Kidney (tissue), 22 donors: ENCODE data around the gene C8G. TPM values are rescaled to one million over a fixed set of nuclear protein-coding genes. Genes with fewer than 3 reads are reported as not detected.

Source experiments
- DNase-seq, 5 donors: peaks; one replicate each; pipeline ENCODE4 v3.0.0-alpha.2; 2013 to 2020
- FAIRE-seq: peaks from 2 replicates; lab custom pipeline; 2012; peaks lifted over from hg19 to GRCh38; lab: Jason Lieb, UNC
- H3K27ac ChIP-seq, 2 donors: one replicate each; pipeline ENCODE4 v1.7.0; 2013; ENCODE audit warnings: low read depth in 2 of 2, low read length in 2 of 2, inconsistent platforms in 1 of 2
- H3K27me3 ChIP-seq: one replicate; pipeline ENCODE4 v1.7.1; 2013; ENCODE audit warnings: low read length, inconsistent platforms; ENCODE audit not compliant: control insufficient read depth, insufficient read depth
- H3K36me3 ChIP-seq, 3 donors: one replicate each; pipeline versions ENCODE4 v1.7.0 to v1.7.1; 2013; ENCODE audit warnings: low read length in 3 of 3, control low read depth in 1 of 3, inconsistent platforms in 1 of 3; ENCODE audit not compliant: insufficient read depth in 3 of 3, control insufficient read depth in 2 of 3
- H3K4me1 ChIP-seq, 3 donors: one replicate each; pipeline versions ENCODE4 v1.7.0 to v1.7.1; 2013; ENCODE audit warnings: low read length in 3 of 3, inconsistent platforms in 1 of 3, low read depth in 1 of 3; ENCODE audit not compliant: control insufficient read depth in 2 of 3, insufficient read depth in 2 of 3
- H3K4me3 ChIP-seq, 3 donors: one replicate each; pipeline versions ENCODE4 v1.7.0 to v1.8.1; 2013; ENCODE audit warnings: low read length in 3 of 3, control low read depth in 1 of 3, inconsistent platforms in 1 of 3
- H3K9ac ChIP-seq, 3 donors: one replicate each; pipeline versions ENCODE4 v1.7.0 to v1.7.1; 2013; ENCODE audit warnings: low read length in 3 of 3, control low read depth in 1 of 3, inconsistent platforms in 1 of 3
- H3K9me3 ChIP-seq, 3 donors: one replicate each; pipeline versions ENCODE4 v1.7.0 to v1.7.1; 2013; ENCODE audit warnings: low read length in 3 of 3, control low read depth in 1 of 3, inconsistent platforms in 1 of 3; ENCODE audit not compliant: control insufficient read depth in 2 of 3, insufficient read depth in 1 of 3
- CTCF ChIP-seq: IDR thresholded peaks from 3 replicates; pipeline ENCODE4 v1.5.1; 2012; ENCODE audit warnings: mild to moderate bottlenecking, moderate library complexity, borderline replicate concordance; ENCODE audit not compliant: insufficient read depth; ENCODE audit errors: extremely low read depth
- intact Hi-C: fragments of 100-400 bp; cut with DNase I; formaldehyde crosslinking; loops from one replicate; pipeline ENCODE4 v1.11.1; 2022
- long read RNA-seq, 10 donors: library from polyadenylated mRNA in 1 of 10; unstranded in 1 of 10; transcript quantifications; one replicate each; pipeline ENCODE4 v2.0.0 and lab custom pipeline, GENCODE V29; 2021 to 2026
- polyA plus RNA-seq: library from polyadenylated mRNA; stranded (reverse); fragments of 350-450 nt; fragmentation: Illumina TruSeq; extraction: RNeasy Lipid Tissue Mini Kit (QIAGEN cat#74804); gene quantifications from one replicate; pipeline ENCODE4 v1.2.3, GENCODE V29; 2014; ENCODE audit warnings: low read depth, low replicate concordance; ENCODE audit not compliant: insufficient read depth
- total RNA-seq: library from RNA; stranded (reverse); fragmentation: NEBNext Ultra II Directional; extraction: Animal tissue kit (Norgen Biotek cat#: 25700); gene quantifications from one replicate; pipeline ENCODE4 v1.2.1, GENCODE V29; 2021
- donor health status: control.
- donor health status: control.
- donor health status: control.
- donor health status: control.
- donor health status: control.
- donor health status: DM: yes; HTN: yes; CAD: no.
- donor health status: Normal renal cell carcinoma (clear cell type).

The C8G gene
- total RNA-seq (1.9 TPM), polyA plus RNA-seq (2.1 TPM)
- long read RNA-seq, donor 1, result 0 reads
- long read RNA-seq, donor 2, partial matches to known transcripts, result 0 of 1 reads
- long read RNA-seq, donor 2, other reads (novel, unspliced or antisense), result 0 of 1 reads
- long read RNA-seq, donor 3, result 0 reads
- long read RNA-seq, donor 4, result 0 reads
- long read RNA-seq, donor 5, result 0 reads
- long read RNA-seq, donor 6, partial matches to known transcripts, result 0 of 1 reads
- long read RNA-seq, donor 6, other reads (novel, unspliced or antisense), result 0 of 1 reads
- long read RNA-seq, donor 7, partial matches to known transcripts, result 1 of 2 reads
- long read RNA-seq, donor 7, other reads (novel, unspliced or antisense), result 1 of 2 reads
- long read RNA-seq, donor 8, result 0 reads
- long read RNA-seq, donor 9, result 0 reads
- long read RNA-seq, donor 10, result 0 reads

- intact Hi-C loops, result loop anchor here (10.0 kb wide), 2 partner anchors 100 to 150 kb away; partner anchors contain the start of genes AJM1, CCDC183, PHPT1 and TMEM141
- Histone ChIP-seq H3K4me3 (peak within 1 kb of the TSS; percentile 30 to 84 (median 63)), H3K9ac (peak within 1 kb of the TSS in 2 of 3 donors; percentile 50 to 67), H3K9me3 (no peaks in the 10 kb centered on the region), H3K4me1 (peaks cover 0 to 18% (median 9%) of the 10 kb centered on the region in 3 donors), H3K27me3 (no peaks in the 10 kb centered on the region), H3K27ac (peak within 1 kb of the TSS; percentile 68 to 83), H3K36me3 (peaks cover 0 to 22% (median 7%) of the 10 kb centered on the region in 3 donors)
- peak; percentile 96 for TF ChIP-seq CTCF
- FAIRE-seq (no peak), DNase-seq (peak; percentile 96 to 99 (median 97))
Observed at GRCh38 chr9:136944519-136945332, at the start of gene C8G, which contains the start of gene FBXW5. Gene C8G, plus strand, starts transcription at chr9:136945243. Its CDS starts 78 bp downstream, at chr9:136945321. Gene FBXW5, minus strand, starts transcription at chr9:136944738. Its CDS starts 655 bp downstream, at chr9:136944083.

GRCh38 chr9:136896027-136896426, 49.0 kb upstream of the C8G start:
- no peak for TF ChIP-seq CTCF
- no peak for FAIRE-seq
- intact Hi-C loops, result no loop called here

GRCh38 chr9:136898483-136899100, 46.5 kb upstream of the C8G start:
- H3K27me3 ChIP-seq, result no peaks in the 10 kb centered on the region
- intact Hi-C loops, result no loop called here
- FAIRE-seq (no peak), DNase-seq (no peak)
- no peak overlapping the region for H3K27ac ChIP-seq
- no peaks in the 10 kb centered on the region for H3K9me3 ChIP-seq
- TF ChIP-seq CTCF, result no peak
- peaks cover 0 to 17% (median 7%) of the 10 kb centered on the region in 3 donors for H3K36me3 ChIP-seq
- H3K4me3 ChIP-seq, result no peak overlapping the region
- peaks cover 0 to 20% (median 10%) of the 10 kb centered on the region in 3 donors for H3K4me1 ChIP-seq
- no peak overlapping the region for H3K9ac ChIP-seq

More at GRCh38 chr9:136896027-136896426, 49.0 kb upstream of the C8G start:
- no peak overlapping the region for H3K4me3 ChIP-seq
- no peak overlapping the region for H3K9ac ChIP-seq
- H3K9me3 ChIP-seq, result no peaks in the 10 kb centered on the region
- H3K27me3 ChIP-seq, result no peaks in the 10 kb centered on the region
- no peak overlapping the region for H3K27ac ChIP-seq
- peaks cover 0 to 8% (median 0%) of the 10 kb centered on the region in 3 donors for H3K4me1 ChIP-seq
- no peak for DNase-seq
- H3K36me3 ChIP-seq, result peaks cover 0 to 20% (median 7%) of the 10 kb centered on the region in 3 donors
